Measurements from ENCODE around the gene PROS1.

GRCh38 chr3:93961489-93961888, 12.2 kb downstream of the PROS1 start:
- TF ChIP-seq CTCF (IDR thresholded peaks at IDR 0.05; ENCODE audit: low read depth, low read length) (no peak), POLR2A (IDR thresholded peaks at IDR 0.05; ENCODE audit: extremely low read depth, insufficient read length) (no peak)
- TF ChIP-seq, protein P1, sequence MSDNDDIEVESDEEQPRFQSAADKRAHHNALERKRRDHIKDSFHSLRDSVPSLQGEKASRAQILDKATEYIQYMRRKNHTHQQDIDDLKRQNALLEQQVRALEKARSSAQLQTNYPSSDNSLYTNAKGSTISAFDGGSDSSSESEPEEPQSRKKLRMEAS (IDR thresholded peaks at IDR 0.05; ENCODE audit: low read depth, low read length) = no peak

Measured in NB4 (cell line).